GM12878 (cell line): ENCODE measurements around the gene TMEM252. TPM values are rescaled to one million over a fixed set of nuclear protein-coding genes. Genes with fewer than 3 reads are reported as not detected.

Experiments used
- ATAC-seq: fragments of 200-7000 bp; cut with Tn5 transposase; 3 replicates; pipeline ENCODE4 v1.9.1; 2020; ENCODE audit warnings: mild to moderate bottlenecking, moderate library complexity
- BruUV-seq: library from RNA; stranded (reverse); fragments of 400-500 nt; replicated peaks from 2 replicates; lab custom pipeline; 2021; lab: Mats Ljungman, UMichigan
- CTCF ChIA-PET: fragments of 300-600 bp; sonication (Branson Sonifier 250); formaldehyde crosslinking; extraction: SDS; loops from one replicate; lab custom pipeline; 2021; ENCODE audit warnings: inconsistent platforms; lab: Yijun Ruan, JAX
- POLR2A ChIA-PET: fragments of 350-600 bp; formaldehyde crosslinking; extraction: SDS; loops from one replicate; lab custom pipeline; 2021; ENCODE audit warnings: inconsistent platforms; lab: Charles Lee
- RAD21 ChIA-PET: fragments of 300-600 bp; sonication (Branson Sonifier 250); formaldehyde crosslinking; loops from one replicate; lab custom pipeline; 2023; ENCODE audit warnings: antibody characterized with exemption; ENCODE audit not compliant: unreplicated experiment; lab: Charles Lee
- SMC1A ChIA-PET: fragments of 300-600 bp; sonication (Branson Sonifier 250); formaldehyde crosslinking; loops from one replicate; lab custom pipeline; 2023; ENCODE audit not compliant: unreplicated experiment, uncharacterized antibody; lab: Charles Lee
- DNase-seq: peaks from one replicate; pipeline ENCODE4 v3.0.0-alpha.2; 2011; ENCODE audit warnings: low read depth, low spot score
- FAIRE-seq: peaks from 3 replicates; lab custom pipeline; 2011; peaks lifted over from hg19 to GRCh38; lab: Jason Lieb, UNC
- H2AFZ ChIP-seq: 2 replicates; pipeline ENCODE4 v1.6.0; 2011; ENCODE audit warnings: low read depth, low read length, control low read depth; ENCODE audit not compliant: control insufficient read depth
- H3K27ac ChIP-seq: 2 replicates; pipeline ENCODE4 v1.5.1; 2011; ENCODE audit warnings: control low read depth; ENCODE audit not compliant: control insufficient read depth, insufficient read depth
- H3K27me3 ChIP-seq, 2 experiments: replicated peaks in 1 of 2; 2 replicates each; pipeline versions ENCODE4 v1.6.0 to v1.6.1; 2011; ENCODE audit warnings: low read length in 1 of 2; ENCODE audit not compliant: control insufficient read depth in 2 of 2, insufficient read depth in 2 of 2
- H3K36me3 ChIP-seq, 2 experiments: 2 replicates each; pipeline ENCODE4 v1.5.1; 2011; ENCODE audit warnings: low read length in 1 of 2; ENCODE audit not compliant: control insufficient read depth in 2 of 2, insufficient read depth in 2 of 2
- H3K4me1 ChIP-seq: 2 replicates; pipeline ENCODE4 v1.6.1; 2011; ENCODE audit warnings: mild to moderate bottlenecking, low read length, moderate library complexity, mixed read lengths; ENCODE audit not compliant: control insufficient read depth, insufficient read depth
- H3K4me2 ChIP-seq: 2 replicates; pipeline ENCODE4 v1.6.0; 2011; ENCODE audit warnings: control low read depth; ENCODE audit not compliant: control insufficient read depth, insufficient read depth
- H3K4me3 ChIP-seq: fragments of 200-600 bp; sonication (generic); 2 replicates; pipeline ENCODE4 v1.5.1; 2016
- H3K79me2 ChIP-seq: 2 replicates; pipeline ENCODE4 v1.6.0; 2011; ENCODE audit warnings: low read length; ENCODE audit not compliant: control insufficient read depth, insufficient read depth
- H3K9ac ChIP-seq: 2 replicates; pipeline ENCODE4 v1.8.0; 2011; ENCODE audit warnings: low read length, control low read depth, mixed read lengths; ENCODE audit not compliant: control insufficient read depth, insufficient read depth
- H3K9me3 ChIP-seq: replicated peaks from 3 replicates; pipeline ENCODE4 v1.5.1; 2011; ENCODE audit warnings: mild to moderate bottlenecking, low read length; ENCODE audit not compliant: control insufficient read depth, insufficient read depth
- H4K20me1 ChIP-seq: 2 replicates; pipeline ENCODE4 v1.6.0; 2011; ENCODE audit not compliant: control insufficient read depth, insufficient read depth
- ASH2L ChIP-seq: fragments of 300-600, 200-600 bp; sonication (generic); IDR thresholded peaks from 2 replicates; pipeline ENCODE4 v1.6.1; 2017; ENCODE audit warnings: low read depth, mild to moderate bottlenecking, borderline replicate concordance
- CREM ChIP-seq: IDR thresholded peaks from 2 replicates; pipeline ENCODE4 v1.6.1; 2014; ENCODE audit warnings: antibody characterized with exemption, low read depth
- CTCF ChIP-seq, 3 experiments: IDR thresholded peaks in 2 of 3; conservative IDR thresholded peaks in 1 of 3; 2 replicates each; pipeline ENCODE4 v1.5.1; 2011; ENCODE audit warnings: low read depth in 3 of 3, low read length in 3 of 3, mild to moderate bottlenecking in 3 of 3, control low read depth in 2 of 3, moderate library complexity in 2 of 3, inconsistent platforms in 1 of 3, mixed read lengths in 1 of 3; ENCODE audit not compliant: control insufficient read depth in 2 of 3, insufficient read depth in 1 of 3; ENCODE audit errors: extremely low read depth in 1 of 3
- KDM1A ChIP-seq: fragments of 200-600 bp; sonication (generic); IDR thresholded peaks from 2 replicates; pipeline ENCODE4 v1.6.1; 2016; ENCODE audit warnings: borderline replicate concordance
- NR2F1 ChIP-seq: fragments of 450-650 bp; conservative IDR thresholded peaks from 2 replicates; pipeline ENCODE4 v1.6.1; 2017; ENCODE audit warnings: mild to moderate bottlenecking
- SREBF2 ChIP-seq: IDR thresholded peaks from 2 replicates; pipeline ENCODE4 v1.6.1; 2012; ENCODE audit warnings: mild to moderate bottlenecking, low read length
- WRNIP1 ChIP-seq: IDR thresholded peaks from 2 replicates; pipeline ENCODE4 v1.6.1; 2011; ENCODE audit warnings: low read depth, low read length, improper control_type of control experiment, borderline replicate concordance
- ZNF592 ChIP-seq: fragments of 450-650 bp; IDR thresholded peaks from 2 replicates; pipeline ENCODE4 v1.6.1; 2017; ENCODE audit warnings: mild to moderate bottlenecking, moderate library complexity
- WGBS: methylation state at CpG from one replicate; pipeline ENCODE4 v1.1.6; 2016; ENCODE audit warnings: low lambda C conversion rate; ENCODE audit not compliant: insufficient replicate concordance, insufficient coverage; ENCODE audit errors: missing lambda C conversion rate; 5-methylcytosine and 5-hydroxymethylcytosine counted together
- in situ Hi-C: fragments of 300-500 bp; cut with MboI; formaldehyde crosslinking; loops from 9 replicates; pipeline ENCODE4 v1.14.3; 2018; ENCODE audit warnings: mixed read lengths
- intact Hi-C: fragments of 100-400 bp; cut with micrococcal nuclease; formaldehyde crosslinking; loops from one replicate; pipeline ENCODE4 v1.14.2; 2022; ENCODE audit not compliant: unreplicated experiment
- polyA plus RNA-seq, 11 experiments: library from polyadenylated mRNA; depleted of rRNA in 4 of 11; unstranded in 6 of 11; stranded (reverse) in 5 of 11; fragments of >200 nt; fragmentation: Nextera tagmentation in 4 of 11; fragmentation: Illumina TruSeq in 1 of 11; extraction: Ambion mirVana in 4 of 11; extraction: Trizol in 1 of 11; gene quantifications; 1 replicate in 1 of 11; 2 replicates in 10 of 11; pipeline versions ENCODE4 v1.2.1 to v1.2.3, GENCODE V29; 2011 to 2016; ENCODE audit warnings: inconsistent platforms in 2 of 11, missing spikeins in 2 of 11, low read depth in 1 of 11
- total RNA-seq, 4 experiments: library from RNA; depleted of rRNA in 3 of 4; stranded (reverse); fragments of >200 nt in 3 of 4; fragmentation: Illumina TruSeq in 1 of 4; extraction: Trizol in 1 of 4; gene quantifications; 2 replicates each; pipeline versions ENCODE4 v1.2.1 to v1.2.3, GENCODE V29; 2013 to 2021
- TF ChIP-seq, protein P1 (sequence below): IDR thresholded peaks from 2 replicates; pipeline ENCODE4 v1.6.1; 2011; ENCODE audit warnings: mild to moderate bottlenecking, low read depth, low read length, moderate library complexity; ENCODE audit not compliant: insufficient replicate concordance
- TF ChIP-seq, protein P2 (sequence below): IDR thresholded peaks from 2 replicates; pipeline ENCODE4 v1.6.1; 2011; ENCODE audit warnings: borderline replicate concordance, low read depth, mild to moderate bottlenecking, moderate library complexity, mixed read lengths, low read length; ENCODE audit not compliant: insufficient read depth; ENCODE audit errors: extremely low read length

The TMEM252 gene
- total and polyA plus RNA-seq, 10 of the 15 experiments (the other 5 are each of a cell fraction or from before 2014, with no cell fraction given) = not detected

- Histone ChIP-seq H3K36me3 (no peaks in the 10 kb centered on the region), H2AFZ (no peak overlapping the region), H3K27me3 (peaks cover 0 to 2% of the 10 kb centered on the region in 2 experiments; a peak in 2 of 4 replicates), H3K9me3 (no peaks in the 10 kb centered on the region), H3K4me2 (no peak overlapping the region), H3K79me2 (no peaks in the 10 kb centered on the region), H3K27ac (no peak overlapping the region), H3K9ac (no peak overlapping the region), H3K4me1 (no peaks in the 10 kb centered on the region), H3K4me3 (no peak overlapping the region), H4K20me1 (no peaks in the 10 kb centered on the region)
- in situ Hi-C loops = loop anchor here (25.0 kb wide), 1 partner anchor 100 kb away; no protein-coding TSS in a partner anchor
- ChIA-PET POLR2A (no interaction called here), RAD21 (no interaction called here), CTCF (interaction anchor here (1.4 to 1.7 kb wide), 2 partner anchors 22 to 23 kb away, joined by 4 read pairs; no protein-coding TSS in a partner anchor), SMC1A (interaction anchor here (0.8 kb wide), 1 partner anchor 17 kb away, joined by 3 read pairs; no protein-coding TSS in a partner anchor)
- no peak for ATAC-seq
- intact Hi-C loops = no loop called here
- DNase-seq = no peak
- TF ChIP-seq ZNF592 = no peak
- TF ChIP-seq, protein P1, sequence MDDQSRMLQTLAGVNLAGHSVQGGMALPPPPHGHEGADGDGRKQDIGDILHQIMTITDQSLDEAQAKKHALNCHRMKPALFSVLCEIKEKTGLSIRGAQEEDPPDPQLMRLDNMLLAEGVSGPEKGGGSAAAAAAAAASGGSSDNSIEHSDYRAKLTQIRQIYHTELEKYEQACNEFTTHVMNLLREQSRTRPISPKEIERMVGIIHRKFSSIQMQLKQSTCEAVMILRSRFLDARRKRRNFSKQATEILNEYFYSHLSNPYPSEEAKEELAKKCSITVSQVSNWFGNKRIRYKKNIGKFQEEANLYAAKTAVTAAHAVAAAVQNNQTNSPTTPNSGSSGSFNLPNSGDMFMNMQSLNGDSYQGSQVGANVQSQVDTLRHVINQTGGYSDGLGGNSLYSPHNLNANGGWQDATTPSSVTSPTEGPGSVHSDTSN = no peak
- TF ChIP-seq NR2F1 = no peak
- TF ChIP-seq ASH2L = no peak
- no peak for TF ChIP-seq KDM1A
- TF ChIP-seq, protein P2, sequence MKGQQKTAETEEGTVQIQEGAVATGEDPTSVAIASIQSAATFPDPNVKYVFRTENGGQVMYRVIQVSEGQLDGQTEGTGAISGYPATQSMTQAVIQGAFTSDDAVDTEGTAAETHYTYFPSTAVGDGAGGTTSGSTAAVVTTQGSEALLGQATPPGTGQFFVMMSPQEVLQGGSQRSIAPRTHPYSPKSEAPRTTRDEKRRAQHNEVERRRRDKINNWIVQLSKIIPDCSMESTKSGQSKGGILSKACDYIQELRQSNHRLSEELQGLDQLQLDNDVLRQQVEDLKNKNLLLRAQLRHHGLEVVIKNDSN = no peak
- no peak for TF ChIP-seq CTCF (IDR thresholded peaks at IDR 0.05 in 2 of 3, conservative IDR thresholded peaks at IDR 0.05 in 1 of 3; ENCODE audit: control insufficient read depth in 2 of 3, extremely low read depth in 1 of 3, insufficient read depth in 1 of 3, low read depth in 3 of 3, low read length in 3 of 3)
- TF ChIP-seq SREBF2 = no peak
- no peak for TF ChIP-seq CREM
- TF ChIP-seq WRNIP1 = no peak
- no peak for FAIRE-seq
- 36% methylated on average over 10 of the region's 10 CpGs for WGBS
- no TSS peak for BruUV-seq
Observed at GRCh38 chr9:68536876-68537615, 3.6 kb downstream of the TMEM252 start.
